Spleen (tissue), 11 donors: ENCODE measurements around the gene AGBL1. TPM values are rescaled to one million over a fixed set of nuclear protein-coding genes. Genes with fewer than 3 reads are reported as not detected.

Experiments
- DNase-seq: peaks from one replicate; pipeline ENCODE4 v3.0.0-alpha.2; 2020
- H3K27ac ChIP-seq, 8 donors: fragments of 200-600 bp; sonication (generic) in 7 of 8; 1 replicate in 4 of 8; 2 replicates in 4 of 8; pipeline versions ENCODE4 v1.5.0 to v1.8.0; 2016 to 2021; ENCODE audit warnings: inconsistent platforms in 4 of 8, mild to moderate bottlenecking in 4 of 8, moderate library complexity in 1 of 8
- H3K27me3 ChIP-seq, 7 donors: fragments of 200-600 bp; sonication (generic) in 6 of 7; replicated peaks in 1 of 7; 1 replicate in 4 of 7; 2 replicates in 3 of 7; pipeline versions ENCODE4 v1.5.0 to v1.8.0; 2016 to 2021; ENCODE audit warnings: inconsistent platforms in 3 of 7, mild to moderate bottlenecking in 1 of 7
- H3K36me3 ChIP-seq, 6 donors: fragments of 200-600 bp; sonication (generic) in 5 of 6; 1 replicate in 4 of 6; 2 replicates in 2 of 6; pipeline versions ENCODE4 v1.5.0 to v1.8.0; 2016 to 2021; ENCODE audit warnings: inconsistent platforms in 2 of 6
- H3K4me1 ChIP-seq, 6 donors: fragments of 200-600 bp; sonication (generic) in 5 of 6; 1 replicate in 3 of 6; 2 replicates in 3 of 6; pipeline versions ENCODE4 v1.5.0 to v1.8.0; 2016 to 2021; ENCODE audit warnings: inconsistent platforms in 3 of 6
- H3K4me3 ChIP-seq, 8 donors: fragments of 200-600 bp; sonication (generic) in 7 of 8; 1 replicate in 4 of 8; 2 replicates in 4 of 8; pipeline versions ENCODE4 v1.5.0 to v1.8.0; 2016 to 2021; ENCODE audit warnings: inconsistent platforms in 4 of 8, mild to moderate bottlenecking in 4 of 8, moderate library complexity in 2 of 8
- H3K9me3 ChIP-seq, 8 donors: fragments of 200-600 bp; sonication (generic) in 7 of 8; 1 replicate in 4 of 8; 2 replicates in 4 of 8; pipeline versions ENCODE4 v1.5.0 to v1.8.0; 2016 to 2021; ENCODE audit warnings: inconsistent platforms in 4 of 8
- CTCF ChIP-seq, 11 experiments: fragments of 200-600 bp in 7 of 11; fragments of 450-650 bp in 4 of 11; sonication (generic) in 4 of 11; IDR thresholded peaks in 8 of 11; conservative IDR thresholded peaks in 3 of 11; 1 replicate in 7 of 11; 2 replicates in 4 of 11; pipeline versions ENCODE4 v1.4.0 to v1.8.0; 2016 to 2021; ENCODE audit warnings: antibody characterized with exemption in 11 of 11, inconsistent platforms in 4 of 11, mild to moderate bottlenecking in 1 of 11
- POLR2A ChIP-seq, 3 donors: fragments of 450-650 bp; IDR thresholded peaks; one replicate each; pipeline ENCODE4 v1.5.1; 2017; ENCODE audit warnings: antibody characterized with exemption in 3 of 3, mild to moderate bottlenecking in 1 of 3
- POLR2AphosphoS5 ChIP-seq, 3 donors: sonication (generic); formaldehyde crosslinking; IDR thresholded peaks; one replicate each; pipeline ENCODE4 v1.5.1; 2017; ENCODE audit warnings: antibody characterized with exemption in 3 of 3
- WGBS, 5 donors: extraction: QIAGEN DNeasy Blood & Tissue Kit in 3 of 5; methylation state at CpG; one replicate each; pipeline versions ENCODE4 v1.1.5 to v1.1.7; 2013 to 2018; 5-methylcytosine and 5-hydroxymethylcytosine counted together
- intact Hi-C: fragments of 100-400 bp; cut with DNase I; formaldehyde crosslinking; loops from one replicate; pipeline ENCODE4 v1.15.0; 2023; ENCODE audit warnings: low total_unique reads
- polyA plus RNA-seq, 3 donors: library from polyadenylated mRNA; stranded (reverse); fragments of 200-250 nt; gene quantifications; one replicate each; pipeline ENCODE4 v1.2.1, GENCODE V29; 2013
- total RNA-seq, 7 donors: library from RNA; depleted of rRNA in 3 of 7; stranded (reverse); fragments of >200 nt in 3 of 7; fragmentation: NEBNext Ultra II Directional in 4 of 7; extraction: Animal tissue kit (Norgen Biotek cat#: 25700) in 4 of 7; gene quantifications; one replicate each; pipeline versions ENCODE4 v1.1.0 to v1.2.1, GENCODE V29; 2016 to 2021
- donor health status: healthy with polysubstance abuse.
- donor health status: DM: no; HTN: no; CAD: no; lungs with moderate emphysema.
- donor health status: DM: no; HTN: no; CAD: no.
- donor health status: Bipolar disorder and iron deficiency.
- donor health status: healthy.
- donor health status: DM: no; HTN: no; CAD: no.
- donor health status: DM: yes; HTN: yes; CAD: no.

AGBL1 gene
- total and polyA plus RNA-seq, 10 donors = not detected

- no peak for TF ChIP-seq POLR2A (IDR thresholded peaks at IDR 0.05)
- TF ChIP-seq CTCF (IDR thresholded peaks at IDR 0.05 in 8 of 11, conservative IDR thresholded peaks at IDR 0.05 in 3 of 11) = no peak
- no peak for TF ChIP-seq POLR2AphosphoS5 (IDR thresholded peaks at IDR 0.05)
- intact Hi-C loops = no loop called here
- no peaks in the 10 kb centered on the region for H3K36me3 ChIP-seq
- DNase-seq = no peak
- H3K9me3 ChIP-seq = no peaks in the 10 kb centered on the region
- no peak overlapping the region for H3K4me3 ChIP-seq
- H3K27me3 ChIP-seq = no peaks in the 10 kb centered on the region
- 64 to 83% (median 73%) methylated on average over 3 of the region's 3 CpGs for WGBS, 5 donors
- H3K4me1 ChIP-seq = peaks cover 0 to 19% (median 4%) of the 10 kb centered on the region in 6 donors
- peak overlapping the region in 3 of 8 donors; percentile 2 to 57 (median 14) for H3K27ac ChIP-seq
These were observed 574.8 kb downstream of the AGBL1 start for GRCh38 chr15:86654501-86654900.

- peaks cover 0 to 19% (median 4%) of the 10 kb centered on the region in 6 donors for H3K4me1 ChIP-seq
- no peaks in the 10 kb centered on the region for H3K27me3 ChIP-seq
- no peaks in the 10 kb centered on the region for H3K9me3 ChIP-seq
- TF ChIP-seq POLR2AphosphoS5 (IDR thresholded peaks at IDR 0.05) = no peak
- TF ChIP-seq CTCF (IDR thresholded peaks at IDR 0.05 in 8 of 11, conservative IDR thresholded peaks at IDR 0.05 in 3 of 11) = no peak
- TF ChIP-seq POLR2A (IDR thresholded peaks at IDR 0.05) = no peak
- H3K36me3 ChIP-seq = no peaks in the 10 kb centered on the region
- intact Hi-C loops = no loop called here
- H3K27ac ChIP-seq = no peak overlapping the region
- no peak for DNase-seq
- WGBS, 5 donors = 72 to 83% (median 80%) methylated on average over 2 of the region's 2 CpGs
- no peak overlapping the region for H3K4me3 ChIP-seq
These were observed 577.6 kb downstream of the AGBL1 start for GRCh38 chr15:86657305-86657704.

- H3K36me3 ChIP-seq = no peaks in the 10 kb centered on the region
- 75 to 81% (median 76%) methylated on average over 5 of the region's 5 CpGs for WGBS, 5 donors
- no peaks in the 10 kb centered on the region for H3K27me3 ChIP-seq
- intact Hi-C loops = no loop called here
- H3K9me3 ChIP-seq = no peaks in the 10 kb centered on the region
- no peak overlapping the region for H3K27ac ChIP-seq
- no peak for TF ChIP-seq CTCF (IDR thresholded peaks at IDR 0.05 in 8 of 11, conservative IDR thresholded peaks at IDR 0.05 in 3 of 11)
- TF ChIP-seq POLR2A (IDR thresholded peaks at IDR 0.05) = no peak
- no peak for TF ChIP-seq POLR2AphosphoS5 (IDR thresholded peaks at IDR 0.05)
- no peak for DNase-seq
- H3K4me1 ChIP-seq = peaks cover 0 to 3% (median 0%) of the 10 kb centered on the region in 6 donors
- no peak overlapping the region for H3K4me3 ChIP-seq
These were observed 580.2 kb downstream of the AGBL1 start for GRCh38 chr15:86659724-86660411.

GRCh38 chr15:86661580-86661979 lies 581.9 kb downstream of the AGBL1 start:
- intact Hi-C loops = no loop called here
- TF ChIP-seq CTCF (IDR thresholded peaks at IDR 0.05 in 8 of 11, conservative IDR thresholded peaks at IDR 0.05 in 3 of 11) (no peak), POLR2A (IDR thresholded peaks at IDR 0.05) (no peak), POLR2AphosphoS5 (IDR thresholded peaks at IDR 0.05) (no peak)
- DNase-seq = no peak
- H3K4me1 ChIP-seq = no peaks in the 10 kb centered on the region
- 80 to 91% (median 82%) methylated on average over 7 of the region's 7 CpGs for WGBS, 5 donors
- no peaks in the 10 kb centered on the region for H3K9me3 ChIP-seq
- no peaks in the 10 kb centered on the region for H3K27me3 ChIP-seq
- no peak overlapping the region for H3K27ac ChIP-seq
- no peaks in the 10 kb centered on the region for H3K36me3 ChIP-seq
- no peak overlapping the region for H3K4me3 ChIP-seq
